ENCODE results near the gene LRIT3.

Gene LRIT3

DNA sequence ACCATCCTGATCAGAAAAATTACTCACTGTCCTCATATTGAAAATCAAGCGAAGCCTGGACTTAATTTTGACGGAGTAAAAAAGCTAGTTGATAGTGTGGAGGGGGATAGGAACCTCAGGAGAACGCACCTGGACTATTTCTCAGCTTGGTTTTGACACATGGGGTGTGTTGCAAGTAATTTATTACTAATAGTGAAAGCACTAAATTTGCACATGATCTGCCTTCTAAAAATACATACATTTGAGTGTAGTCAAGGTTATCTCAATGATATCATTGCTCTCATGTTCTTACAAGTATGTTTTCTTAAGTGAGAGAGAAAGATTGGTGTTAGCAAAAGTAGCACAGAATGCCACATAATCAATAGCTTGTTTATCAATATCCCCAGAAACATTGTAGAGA lies 29.5 kb downstream of the LRIT3 start:
- H3K4me3 ChIP-seq (ENCODE audit: control insufficient read depth, low read depth, low read length): no peak overlapping the region
- TF ChIP-seq, protein P1, sequence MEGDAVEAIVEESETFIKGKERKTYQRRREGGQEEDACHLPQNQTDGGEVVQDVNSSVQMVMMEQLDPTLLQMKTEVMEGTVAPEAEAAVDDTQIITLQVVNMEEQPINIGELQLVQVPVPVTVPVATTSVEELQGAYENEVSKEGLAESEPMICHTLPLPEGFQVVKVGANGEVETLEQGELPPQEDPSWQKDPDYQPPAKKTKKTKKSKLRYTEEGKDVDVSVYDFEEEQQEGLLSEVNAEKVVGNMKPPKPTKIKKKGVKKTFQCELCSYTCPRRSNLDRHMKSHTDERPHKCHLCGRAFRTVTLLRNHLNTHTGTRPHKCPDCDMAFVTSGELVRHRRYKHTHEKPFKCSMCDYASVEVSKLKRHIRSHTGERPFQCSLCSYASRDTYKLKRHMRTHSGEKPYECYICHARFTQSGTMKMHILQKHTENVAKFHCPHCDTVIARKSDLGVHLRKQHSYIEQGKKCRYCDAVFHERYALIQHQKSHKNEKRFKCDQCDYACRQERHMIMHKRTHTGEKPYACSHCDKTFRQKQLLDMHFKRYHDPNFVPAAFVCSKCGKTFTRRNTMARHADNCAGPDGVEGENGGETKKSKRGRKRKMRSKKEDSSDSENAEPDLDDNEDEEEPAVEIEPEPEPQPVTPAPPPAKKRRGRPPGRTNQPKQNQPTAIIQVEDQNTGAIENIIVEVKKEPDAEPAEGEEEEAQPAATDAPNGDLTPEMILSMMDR (IDR thresholded peaks at IDR 0.05; ENCODE audit: control insufficient read depth, insufficient read depth, low read depth, low read length, missing control alignments): no peak
- DNase-seq (ENCODE audit: low read depth): no peak

- DNase-seq (ENCODE audit: low read depth): no peak
Observed at GRCh38 chr4:109878355-109878754, 30.4 kb downstream of the LRIT3 start.

DNA sequence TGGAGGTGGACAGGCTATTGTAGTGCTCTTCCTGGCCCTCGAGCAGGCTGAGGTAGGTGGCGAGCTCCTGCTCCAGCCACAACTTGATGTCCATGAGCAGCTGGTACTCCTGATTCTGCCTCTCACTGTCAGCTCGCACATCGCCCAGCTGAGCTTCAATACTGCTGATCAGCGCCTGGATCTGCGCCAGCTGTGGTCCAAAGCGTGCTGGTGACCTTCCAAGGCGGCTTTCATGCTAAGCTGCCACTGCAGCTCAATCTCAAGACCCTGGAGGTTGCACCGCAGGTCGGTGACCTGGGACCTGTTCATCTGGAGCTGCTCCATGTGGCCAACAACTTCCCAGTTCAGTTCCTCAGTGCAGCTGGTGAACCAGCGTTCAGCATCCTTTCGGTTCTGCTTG lies 31.2 kb downstream of the LRIT3 start:
- TF ChIP-seq, protein P1 (IDR thresholded peaks at IDR 0.05; ENCODE audit: control insufficient read depth, insufficient read depth, low read depth, low read length, missing control alignments): no peak
- no peak for DNase-seq (ENCODE audit: low read depth)
- H3K4me3 ChIP-seq (ENCODE audit: control insufficient read depth, low read depth, low read length): no peak overlapping the region

More at GRCh38 chr4:109878355-109878754, 30.4 kb downstream of the LRIT3 start:
- TF ChIP-seq, protein P1 (IDR thresholded peaks at IDR 0.05; ENCODE audit: control insufficient read depth, insufficient read depth, low read depth, low read length, missing control alignments): no peak
- no peak overlapping the region for H3K4me3 ChIP-seq (ENCODE audit: control insufficient read depth, low read depth, low read length)

GRCh38 chr4:109879636-109880314 lies 31.9 kb downstream of the LRIT3 start:
- H3K4me3 ChIP-seq (ENCODE audit: control insufficient read depth, low read depth, low read length): no peak overlapping the region
- TF ChIP-seq, protein P1 (IDR thresholded peaks at IDR 0.05; ENCODE audit: control insufficient read depth, insufficient read depth, low read depth, low read length, missing control alignments): no peak
- DNase-seq (ENCODE audit: low read depth): no peak

GRCh38 chr4:109886303-109886702 lies 38.4 kb downstream of the LRIT3 start:
- TF ChIP-seq, protein P1 (IDR thresholded peaks at IDR 0.05; ENCODE audit: control insufficient read depth, insufficient read depth, low read depth, low read length, missing control alignments): no peak
- no peak for DNase-seq (ENCODE audit: low read depth)
- H3K4me3 ChIP-seq (ENCODE audit: control insufficient read depth, low read depth, low read length): no peak overlapping the region

GRCh38 chr4:109887071-109887470 lies 39.2 kb downstream of the LRIT3 start:
- H3K4me3 ChIP-seq (ENCODE audit: control insufficient read depth, low read depth, low read length): no peak overlapping the region
- TF ChIP-seq, protein P1 (IDR thresholded peaks at IDR 0.05; ENCODE audit: control insufficient read depth, insufficient read depth, low read depth, low read length, missing control alignments): no peak
- DNase-seq (ENCODE audit: low read depth): no peak
